Measurements from ENCODE around the gene ITPKB.

Gene ITPKB

GRCh38 chr1:226678251-226678650, 60.8 kb downstream of the ITPKB start:
- H3K4me1 ChIP-seq (ENCODE audit: insufficient read depth, low read length): peaks cover 54% of the 10 kb centered on the region
- H3K79me2 ChIP-seq (ENCODE audit: insufficient read depth, low read length): peaks cover 51% of the 10 kb centered on the region
- no peaks in the 10 kb centered on the region for H3K9me3 ChIP-seq (ENCODE audit: insufficient read depth, low read length, severe bottlenecking)
- no peak for ATAC-seq (ENCODE audit: insufficient read depth, low read depth)
- no peak for TF ChIP-seq EZH2 (IDR thresholded peaks at IDR 0.05; ENCODE audit: borderline replicate concordance, low read depth, low read length, severe bottlenecking)
- no peak for TF ChIP-seq CTCF (IDR thresholded peaks at IDR 0.05; ENCODE audit: borderline replicate concordance, extremely low read depth, low read length, poor library complexity, severe bottlenecking)
- peaks cover 6% of the 10 kb centered on the region for H4K20me1 ChIP-seq (ENCODE audit: insufficient read depth, low read length)
- H2AFZ ChIP-seq (ENCODE audit: low read depth, low read length): no peak overlapping the region
- H3K4me2 ChIP-seq (ENCODE audit: insufficient read depth, low read length): no peak overlapping the region
- H3K27ac ChIP-seq (ENCODE audit: low read length): no peak overlapping the region; the same call in 1 of the 2 replicates
- H3K4me3 ChIP-seq (ENCODE audit: low read depth in 1 of 2, low read length in 2 of 2): no peak overlapping the region
- no peaks in the 10 kb centered on the region for H3K27me3 ChIP-seq (ENCODE audit: insufficient read depth, low read length, poor library complexity)
- DNase-seq: no peak
- no peaks in the 10 kb centered on the region; the same call in 1 of the 2 replicates for H3K36me3 ChIP-seq (ENCODE audit: insufficient read depth, low read length)
- no peak overlapping the region for H3K9ac ChIP-seq (ENCODE audit: low read depth, low read length)

GRCh38 chr1:226677027-226678020, 61.8 kb downstream of the ITPKB start:
- Histone ChIP-seq H3K36me3 (ENCODE audit: insufficient read depth, low read length) (peaks cover 4% of the 10 kb centered on the region), H3K4me1 (ENCODE audit: insufficient read depth, low read length) (peaks cover 54% of the 10 kb centered on the region), H2AFZ (ENCODE audit: low read depth, low read length) (no peak overlapping the region), H3K4me2 (ENCODE audit: insufficient read depth, low read length) (peak overlapping the region; percentile 26), H3K27me3 (ENCODE audit: insufficient read depth, low read length, poor library complexity) (no peaks in the 10 kb centered on the region), H3K79me2 (ENCODE audit: insufficient read depth, low read length) (peaks cover 53% of the 10 kb centered on the region), H4K20me1 (ENCODE audit: insufficient read depth, low read length) (peaks cover 6% of the 10 kb centered on the region), H3K27ac (ENCODE audit: low read length) (peak overlapping the region; percentile 86), H3K9me3 (ENCODE audit: insufficient read depth, low read length, severe bottlenecking) (no peaks in the 10 kb centered on the region), H3K9ac (ENCODE audit: low read depth, low read length) (peak overlapping the region; percentile 5), H3K4me3 (ENCODE audit: low read depth in 1 of 2, low read length in 2 of 2) (no peak overlapping the region)
- TF ChIP-seq CTCF (IDR thresholded peaks at IDR 0.05; ENCODE audit: borderline replicate concordance, extremely low read depth, low read length, poor library complexity, severe bottlenecking) (no peak), EZH2 (IDR thresholded peaks at IDR 0.05; ENCODE audit: borderline replicate concordance, low read depth, low read length, severe bottlenecking) (no peak)
- peak; percentile 77 for DNase-seq
- ATAC-seq (ENCODE audit: insufficient read depth, low read depth): peak; percentile 85

GRCh38 chr1:226676381-226676780, 62.7 kb downstream of the ITPKB start:
- no peak for ATAC-seq (ENCODE audit: insufficient read depth, low read depth)
- Histone ChIP-seq H3K4me1 (ENCODE audit: insufficient read depth, low read length) (peaks cover 54% of the 10 kb centered on the region), H2AFZ (ENCODE audit: low read depth, low read length) (no peak overlapping the region), H3K27me3 (ENCODE audit: insufficient read depth, low read length, poor library complexity) (no peaks in the 10 kb centered on the region), H3K79me2 (ENCODE audit: insufficient read depth, low read length) (peaks cover 53% of the 10 kb centered on the region), H3K4me2 (ENCODE audit: insufficient read depth, low read length) (no peak overlapping the region; the same call in 1 of the 2 replicates), H3K4me3 (ENCODE audit: low read depth in 1 of 2, low read length in 2 of 2) (no peak overlapping the region), H3K9me3 (ENCODE audit: insufficient read depth, low read length, severe bottlenecking) (no peaks in the 10 kb centered on the region), H4K20me1 (ENCODE audit: insufficient read depth, low read length) (peaks cover 6% of the 10 kb centered on the region), H3K36me3 (ENCODE audit: insufficient read depth, low read length) (peaks cover 7% of the 10 kb centered on the region), H3K27ac (ENCODE audit: low read length) (peak overlapping the region; percentile 86), H3K9ac (ENCODE audit: low read depth, low read length) (no peak overlapping the region)
- no peak for DNase-seq
- TF ChIP-seq CTCF (IDR thresholded peaks at IDR 0.05; ENCODE audit: borderline replicate concordance, extremely low read depth, low read length, poor library complexity, severe bottlenecking) (no peak), EZH2 (IDR thresholded peaks at IDR 0.05; ENCODE audit: borderline replicate concordance, low read depth, low read length, severe bottlenecking) (no peak)

Measured in DND-41 (cell line).